ENCODE measurements around the gene CARF. TPM values are rescaled to one million over a fixed set of nuclear protein-coding genes. Genes with fewer than 3 reads are reported as not detected.
A peak's percentile ranks its signal among the peaks of the same experiment; 100 is the strongest.
"Not testable (repeated sequence)": the region's sequence is repeated elsewhere in the genome, so short reads cannot be mapped to it uniquely, and the experiment has no call there.

CARF gene, protein sequence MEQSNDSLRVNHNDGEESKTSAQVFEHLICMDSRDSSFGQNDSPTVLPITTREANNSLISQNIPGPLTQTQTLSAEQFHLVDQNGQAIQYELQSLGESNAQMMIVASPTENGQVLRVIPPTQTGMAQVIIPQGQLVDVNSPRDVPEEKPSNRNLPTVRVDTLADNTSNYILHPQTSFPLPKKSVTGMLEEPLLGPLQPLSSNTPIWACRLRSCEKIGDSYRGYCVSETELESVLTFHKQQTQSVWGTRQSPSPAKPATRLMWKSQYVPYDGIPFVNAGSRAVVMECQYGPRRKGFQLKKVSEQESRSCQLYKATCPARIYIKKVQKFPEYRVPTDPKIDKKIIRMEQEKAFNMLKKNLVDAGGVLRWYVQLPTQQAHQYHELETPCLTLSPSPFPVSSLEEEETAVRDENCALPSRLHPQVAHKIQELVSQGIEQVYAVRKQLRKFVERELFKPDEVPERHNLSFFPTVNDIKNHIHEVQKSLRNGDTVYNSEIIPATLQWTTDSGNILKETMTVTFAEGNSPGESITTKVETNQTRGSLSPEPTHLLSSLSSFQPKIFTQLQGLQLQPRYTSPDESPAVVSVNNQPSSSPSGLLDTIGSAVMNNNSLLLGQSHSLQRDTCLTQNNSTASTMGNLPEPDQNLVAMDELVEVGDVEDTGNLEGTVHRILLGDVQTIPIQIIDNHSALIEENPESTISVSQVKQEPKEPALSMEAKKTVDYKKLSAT
- total RNA-seq: 12.5 TPM

DNA sequence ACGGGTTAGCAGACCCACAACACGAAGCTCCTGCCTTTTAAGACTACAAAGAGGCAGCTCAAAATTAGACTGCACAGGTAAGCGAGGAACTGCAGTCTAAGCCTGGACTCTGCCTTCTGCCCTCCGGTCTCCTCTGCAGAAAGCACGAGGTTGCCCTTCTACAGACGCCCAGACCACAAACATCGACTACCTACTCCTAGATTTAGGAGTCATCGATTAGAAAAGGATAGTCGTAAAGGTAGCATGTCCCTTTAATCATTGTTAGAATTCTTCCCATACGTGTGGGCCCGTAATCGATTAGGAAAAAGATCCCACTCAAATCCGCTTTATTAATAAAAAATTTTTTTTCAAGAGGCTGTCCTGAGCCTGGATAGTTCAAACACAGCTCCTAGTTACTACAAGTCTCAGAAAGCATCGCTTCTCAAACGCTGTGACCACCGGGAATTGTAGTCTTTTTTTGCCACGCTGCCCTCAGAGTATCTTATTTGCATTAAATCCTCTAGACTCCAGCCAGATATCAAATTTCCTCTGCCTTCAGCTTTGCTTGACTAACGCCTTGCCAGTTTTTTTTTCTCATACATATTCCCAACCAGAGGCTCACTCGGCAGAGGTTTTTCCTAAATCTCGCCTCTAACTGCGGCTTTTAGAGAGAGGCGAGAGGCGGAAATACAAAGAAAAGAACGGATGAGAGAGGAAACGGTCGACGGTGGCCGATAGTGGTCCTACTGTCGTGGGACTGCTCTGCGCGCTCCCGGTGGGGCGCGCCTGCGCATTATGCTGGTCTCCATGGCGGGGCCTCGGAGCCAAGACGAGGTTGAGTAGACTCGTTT, at the start of gene CARF, which contains the start of gene WDR12:
Gene CARF (plus strand): TSS at position 764 of the 830 bp plus-strand sequence. CDS start 29,628 bp downstream, outside the sequence.
Gene WDR12 (minus strand): TSS at position 162 of the 830 bp plus-strand sequence. CDS start 197 bp downstream, outside the sequence.
- peak within 1 kb of the TSS; percentile 66 for H3K4me3 ChIP-seq (ENCODE audit: low read length)
- H3K4me1 ChIP-seq (ENCODE audit: insufficient read depth, low read length): peaks cover 23% of the 10 kb centered on the region
- no peaks in the 10 kb centered on the region for H3K27me3 ChIP-seq (ENCODE audit: insufficient read depth, low read length)
- H3K9me3 ChIP-seq (ENCODE audit: low read depth, low read length): no peaks in the 10 kb centered on the region

DNA sequence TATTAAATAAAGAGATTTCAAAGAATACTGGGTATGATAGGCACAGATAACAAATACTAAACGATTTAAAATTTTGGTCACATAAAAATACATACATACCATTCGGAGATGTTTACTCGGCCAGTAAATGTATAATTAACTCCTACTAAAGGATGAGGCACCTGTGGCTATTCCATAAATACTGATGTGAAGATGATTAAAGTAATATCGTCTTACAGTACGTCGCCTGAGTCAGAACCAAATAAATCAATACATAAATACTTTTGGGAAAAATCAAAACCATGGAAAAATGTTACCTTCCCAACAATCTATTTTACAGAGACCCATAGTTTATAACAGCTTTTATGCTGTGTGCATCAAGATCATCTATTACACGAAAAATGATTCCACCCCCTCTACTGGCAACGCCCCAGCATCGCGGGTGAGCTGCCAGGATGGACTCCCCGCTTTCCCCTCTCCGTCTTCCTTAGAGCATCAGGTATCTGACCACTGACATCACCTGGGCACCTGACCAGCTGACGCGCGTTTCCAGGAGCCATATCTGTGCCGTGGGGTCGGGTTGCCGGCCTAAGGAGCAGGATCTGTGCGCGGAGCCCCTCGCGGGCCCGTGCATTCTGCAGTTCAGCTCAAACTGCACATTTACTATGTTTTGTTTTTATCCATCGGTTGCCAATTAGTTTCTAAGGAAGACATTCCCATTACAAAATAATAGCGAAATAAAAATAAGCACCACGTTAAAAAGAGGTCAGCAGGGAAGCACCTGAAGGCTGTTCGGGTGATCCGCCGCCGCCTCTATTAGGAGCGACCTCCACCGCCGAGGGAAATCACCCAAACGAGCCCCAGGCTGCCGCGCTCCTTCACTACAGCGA, 41.4 kb upstream of the CARF start:
- Histone ChIP-seq H3K9me3 (ENCODE audit: low read depth, low read length) (no peaks in the 10 kb centered on the region), H3K4me3 (ENCODE audit: low read length) (peak overlapping the region; percentile 70), H3K27me3 (ENCODE audit: insufficient read depth, low read length) (no peaks in the 10 kb centered on the region), H3K4me1 (ENCODE audit: insufficient read depth, low read length) (peaks cover 5% of the 10 kb centered on the region)

DNA sequence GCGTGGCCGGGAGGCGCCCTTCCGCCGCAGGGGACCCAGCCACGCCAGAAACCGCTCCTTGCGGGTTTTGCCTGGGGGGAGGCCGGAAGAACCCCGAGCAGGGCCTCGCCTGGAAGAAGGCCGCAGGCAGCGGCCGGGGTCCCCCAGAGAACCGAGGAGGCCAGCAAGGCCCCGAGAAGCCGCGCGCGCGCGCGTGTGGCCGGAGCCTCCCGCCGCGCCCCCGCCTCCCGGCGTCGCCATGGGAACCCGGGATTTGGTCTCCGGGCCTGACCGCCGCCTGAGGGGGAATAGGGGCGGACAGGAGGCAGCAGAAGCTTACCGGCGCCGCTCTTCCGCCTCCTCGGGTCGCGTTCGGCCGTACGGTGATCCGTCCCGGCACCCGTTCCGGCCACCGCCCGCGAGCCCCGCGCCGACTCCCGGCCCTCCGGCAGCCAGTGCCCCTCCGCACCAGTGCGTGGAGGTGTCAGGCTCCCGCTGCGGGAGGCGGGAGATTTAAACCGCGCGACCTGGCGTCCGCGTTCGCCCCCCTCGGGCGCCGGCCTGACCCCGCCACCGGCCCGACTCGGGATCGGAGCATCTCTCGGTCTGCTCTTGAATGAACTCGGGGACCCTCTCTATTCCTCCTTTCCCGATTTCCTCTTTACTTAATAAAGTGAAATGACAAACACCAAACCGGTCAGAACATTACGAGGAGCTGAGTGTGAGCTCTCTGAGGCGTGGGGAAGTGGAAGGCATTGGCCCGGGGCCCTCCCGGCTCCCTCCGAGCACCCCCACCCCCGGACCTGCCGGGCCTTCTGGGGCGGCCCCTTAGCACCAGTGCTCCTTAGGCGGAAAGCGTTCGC, 40.6 kb upstream of the CARF start, which contains the start of gene ICA1L:
Gene ICA1L (minus strand): TSS at position 467 of the 842 bp plus-strand sequence. CDS start 42,757 bp downstream, outside the sequence.
- H3K4me3 ChIP-seq (ENCODE audit: low read length): peak within 1 kb of the TSS; percentile 70
- H3K4me1 ChIP-seq (ENCODE audit: insufficient read depth, low read length): peaks cover 5% of the 10 kb centered on the region
- no peaks in the 10 kb centered on the region for H3K9me3 ChIP-seq (ENCODE audit: low read depth, low read length)
- H3K27me3 ChIP-seq (ENCODE audit: insufficient read depth, low read length): no peaks in the 10 kb centered on the region

DNA sequence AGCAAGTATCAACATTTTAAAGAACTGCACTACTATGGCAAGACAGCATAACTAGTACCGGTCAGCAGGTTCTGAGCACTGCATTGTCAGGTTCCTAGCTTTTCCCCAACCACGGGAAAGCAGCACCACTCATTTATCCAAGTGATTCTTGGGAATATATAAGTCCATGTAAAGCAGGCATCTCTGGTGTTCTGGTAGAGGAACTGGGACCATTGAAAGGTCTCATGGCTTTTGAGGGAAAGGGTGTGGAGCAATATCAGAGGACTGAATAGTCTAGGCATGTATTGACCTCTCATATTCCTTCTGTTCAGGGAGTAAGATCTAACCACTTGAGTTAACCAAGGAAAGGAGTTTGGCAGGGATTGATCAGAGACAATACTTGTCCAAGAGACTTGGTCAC, 34.4 kb upstream of the CARF start:
- Histone ChIP-seq H3K9me3 (ENCODE audit: low read depth, low read length) (no peaks in the 10 kb centered on the region), H3K27me3 (ENCODE audit: insufficient read depth, low read length) (no peaks in the 10 kb centered on the region), H3K4me3 (ENCODE audit: low read length) (no peak overlapping the region), H3K4me1 (ENCODE audit: insufficient read depth, low read length) (no peaks in the 10 kb centered on the region)

DNA sequence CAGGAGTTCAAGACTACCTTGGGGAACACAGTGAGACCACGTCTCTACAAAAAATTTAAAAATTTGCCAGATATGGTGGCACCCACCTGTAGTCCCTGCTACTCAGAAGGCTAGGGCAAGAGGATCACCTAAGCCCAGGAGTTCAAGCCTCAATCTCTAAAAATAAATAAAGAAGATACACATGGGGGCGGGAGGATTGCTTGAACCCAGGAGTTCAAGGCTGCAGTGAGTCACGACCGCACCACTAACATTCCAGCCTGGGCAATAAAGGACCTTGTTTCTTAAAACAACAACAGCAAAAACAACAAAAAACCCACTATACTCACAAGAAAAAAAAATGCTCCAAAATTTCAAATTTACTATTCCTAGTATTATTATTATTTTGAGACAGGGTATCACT, 30.5 kb upstream of the CARF start:
- Histone ChIP-seq H3K4me1 (ENCODE audit: insufficient read depth, low read length) (no peaks in the 10 kb centered on the region), H3K9me3 (ENCODE audit: low read depth, low read length) (no peaks in the 10 kb centered on the region), H3K4me3 (ENCODE audit: low read length) (no peak overlapping the region), H3K27me3 (ENCODE audit: insufficient read depth, low read length) (no peaks in the 10 kb centered on the region)

DNA sequence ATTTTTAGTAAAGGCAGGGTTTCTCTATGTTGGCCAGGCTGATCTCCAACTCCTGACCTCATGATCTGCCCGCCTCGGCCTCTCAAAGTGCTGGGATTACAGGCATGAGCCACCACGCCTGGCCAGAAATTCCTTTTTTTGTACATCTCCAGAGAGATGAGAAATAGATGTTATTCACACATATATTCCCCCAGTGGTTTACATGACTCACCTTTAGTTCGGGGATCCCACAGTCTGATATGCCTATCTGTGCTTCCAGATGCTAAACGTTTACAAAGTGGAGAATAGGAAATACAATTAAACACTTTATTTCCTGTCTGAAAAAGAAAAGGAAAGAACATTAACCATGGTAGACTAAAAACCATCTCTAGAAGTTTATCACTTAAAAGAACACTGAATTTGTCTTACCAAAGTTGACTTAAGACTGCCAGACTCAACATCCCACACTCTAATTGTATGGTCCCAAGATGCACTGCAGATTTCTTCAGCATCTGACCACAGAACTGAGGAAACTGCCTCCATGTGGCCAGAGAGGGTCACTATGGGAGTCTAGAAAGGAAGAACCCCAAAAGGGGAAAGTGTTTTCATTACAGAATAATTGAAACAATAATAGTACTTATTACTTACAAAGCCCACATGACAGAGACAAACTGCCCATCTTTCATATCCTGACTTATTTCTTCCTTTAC, 27.9 kb upstream of the CARF start:
- Histone ChIP-seq H3K27me3 (ENCODE audit: insufficient read depth, low read length) (no peaks in the 10 kb centered on the region), H3K9me3 (ENCODE audit: low read depth, low read length) (no peaks in the 10 kb centered on the region), H3K4me3 (ENCODE audit: low read length) (no peak overlapping the region), H3K4me1 (ENCODE audit: insufficient read depth, low read length) (no peaks in the 10 kb centered on the region)

DNA sequence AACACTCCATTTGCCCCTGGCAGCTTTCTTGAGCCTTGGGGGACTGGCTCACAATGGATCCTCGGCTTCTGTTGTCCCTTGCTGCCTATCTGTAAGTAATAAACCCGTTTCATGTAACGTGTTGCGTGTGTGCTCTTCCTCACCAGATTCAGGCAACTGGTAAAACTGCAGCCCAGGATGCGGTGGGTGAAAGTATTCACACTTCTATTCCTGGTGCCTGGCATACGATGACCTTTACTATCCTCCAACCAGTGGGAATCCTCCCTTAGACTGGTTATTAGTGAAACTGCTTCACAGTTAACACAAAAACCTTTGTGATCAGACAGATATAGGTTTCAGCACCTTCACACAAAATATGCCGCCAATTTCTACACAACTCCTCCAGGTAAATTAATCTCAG, 26.9 kb upstream of the CARF start:
- no peaks in the 10 kb centered on the region for H3K27me3 ChIP-seq (ENCODE audit: insufficient read depth, low read length)
- no peaks in the 10 kb centered on the region for H3K9me3 ChIP-seq (ENCODE audit: low read depth, low read length)
- H3K4me3 ChIP-seq (ENCODE audit: low read length): no peak overlapping the region

DNA sequence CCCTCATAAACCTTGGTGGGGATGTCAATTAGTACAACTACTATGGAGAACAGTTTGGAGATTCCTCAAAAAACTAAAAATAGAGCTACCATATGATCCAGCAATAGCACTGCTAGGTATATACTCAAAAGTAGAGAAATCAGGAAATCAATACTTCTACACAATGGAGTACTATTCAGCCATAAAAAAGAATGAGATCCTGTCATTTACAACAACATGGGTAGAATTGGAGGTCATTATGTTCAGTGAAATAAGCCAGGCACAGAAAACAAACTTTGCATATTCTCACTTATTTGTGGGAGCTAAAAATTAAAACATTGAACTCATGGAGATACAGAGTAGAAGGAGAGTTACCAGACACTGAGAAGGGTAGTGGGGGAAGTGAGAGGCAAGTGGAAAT, 6.6 kb upstream of the CARF start:
- not testable (repeated sequence) for H3K4me3 ChIP-seq (ENCODE audit: low read length); H3K9me3 ChIP-seq (ENCODE audit: low read depth, low read length); H3K27me3 ChIP-seq (ENCODE audit: insufficient read depth, low read length); H3K4me1 ChIP-seq (ENCODE audit: insufficient read depth, low read length)

More for the DNA sequence above, 26.9 kb upstream of the CARF start:
- H3K4me1 ChIP-seq (ENCODE audit: insufficient read depth, low read length): no peaks in the 10 kb centered on the region

DNA sequence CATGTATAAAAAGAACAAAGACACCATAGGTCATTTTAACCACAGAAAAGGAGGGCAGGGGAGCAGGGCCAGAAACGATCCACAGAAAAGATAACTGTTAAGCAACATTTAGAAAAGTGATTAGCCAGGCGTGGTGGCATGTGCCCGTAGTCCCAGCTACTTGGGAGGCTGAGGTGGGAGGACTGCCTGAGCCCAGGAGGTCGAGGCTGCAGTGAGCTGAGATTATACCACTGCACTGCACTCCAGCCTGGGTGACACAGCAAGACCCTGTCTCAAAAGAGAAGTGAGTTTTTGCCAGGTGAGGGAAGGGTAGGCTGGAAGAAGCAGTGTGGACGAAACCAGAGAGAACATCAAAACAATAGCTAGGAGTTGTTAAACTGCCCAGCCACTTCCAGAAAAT, 3.9 kb upstream of the CARF start:
- H3K9me3 ChIP-seq (ENCODE audit: low read depth, low read length): no peaks in the 10 kb centered on the region
- no peak overlapping the region for H3K4me3 ChIP-seq (ENCODE audit: low read length)

DNA sequence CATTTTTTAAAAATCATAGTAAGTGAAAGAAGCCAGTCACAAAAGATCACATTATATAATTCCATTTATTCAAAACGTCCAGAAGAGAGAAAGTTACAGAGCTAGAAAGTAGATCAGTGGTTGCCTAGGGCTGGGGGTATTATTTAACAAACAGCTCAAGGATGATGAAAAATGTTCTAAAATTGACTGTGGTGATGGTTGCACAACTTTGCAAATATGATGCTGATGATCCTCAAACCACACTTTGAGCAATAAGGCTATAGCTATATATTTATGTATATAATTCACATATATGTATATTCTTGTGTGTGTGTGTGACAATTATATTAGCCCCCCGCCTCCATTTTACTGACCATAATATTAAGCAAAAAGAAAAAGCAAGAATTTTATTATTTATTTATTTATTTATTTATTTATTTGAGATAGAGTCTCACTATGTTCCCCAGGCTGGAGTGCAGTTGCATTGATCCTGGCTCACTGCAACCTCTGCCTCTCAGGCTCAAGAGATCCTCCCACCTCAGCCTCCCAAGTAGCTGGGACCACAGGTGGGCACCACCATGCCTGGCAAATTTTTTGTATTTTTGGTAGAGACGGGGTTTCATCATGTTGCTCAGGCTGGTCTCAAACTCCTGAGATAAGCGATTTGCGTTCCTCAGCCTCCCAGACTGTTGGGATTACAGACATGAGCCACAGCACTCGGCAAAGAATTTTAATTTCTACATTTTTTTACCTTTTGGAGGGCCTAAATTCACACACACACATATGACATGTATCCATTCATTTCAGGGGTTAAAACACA, 2.5 kb upstream of the CARF start:
- H3K27me3 ChIP-seq (ENCODE audit: insufficient read depth, low read length): no peaks in the 10 kb centered on the region
- peaks cover 23% of the 10 kb centered on the region for H3K4me1 ChIP-seq (ENCODE audit: insufficient read depth, low read length)
- H3K4me3 ChIP-seq (ENCODE audit: low read length): no peak overlapping the region
- no peaks in the 10 kb centered on the region for H3K9me3 ChIP-seq (ENCODE audit: low read depth, low read length)

More for the DNA sequence above, 3.9 kb upstream of the CARF start:
- no peaks in the 10 kb centered on the region for H3K27me3 ChIP-seq (ENCODE audit: insufficient read depth, low read length)
- H3K4me1 ChIP-seq (ENCODE audit: insufficient read depth, low read length): peaks cover 22% of the 10 kb centered on the region

DNA sequence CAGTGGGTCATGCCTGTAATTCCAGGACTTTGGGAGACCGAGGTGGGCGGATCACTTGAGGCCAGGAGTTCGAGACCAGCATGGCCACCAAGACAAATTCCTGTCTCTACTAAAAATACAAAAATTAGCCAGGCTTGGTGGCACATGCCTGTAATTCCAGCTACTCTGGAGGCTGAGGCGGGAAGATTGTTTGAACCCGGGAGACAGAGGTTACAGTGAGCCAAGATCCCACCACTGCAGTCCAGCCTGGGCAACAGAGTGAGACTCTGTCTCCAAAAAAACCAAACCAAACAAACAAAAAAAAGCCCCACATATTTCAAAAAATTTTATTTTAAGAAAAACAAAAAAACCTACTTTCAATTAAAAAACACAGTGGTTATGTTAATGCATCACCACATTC, 1.8 kb upstream of the CARF start:
- H3K27me3 ChIP-seq (ENCODE audit: insufficient read depth, low read length); H3K4me3 ChIP-seq (ENCODE audit: low read length); H3K9me3 ChIP-seq (ENCODE audit: low read depth, low read length): not testable (repeated sequence)
- peaks cover 23% of the 10 kb centered on the region for H3K4me1 ChIP-seq (ENCODE audit: insufficient read depth, low read length)

DNA sequence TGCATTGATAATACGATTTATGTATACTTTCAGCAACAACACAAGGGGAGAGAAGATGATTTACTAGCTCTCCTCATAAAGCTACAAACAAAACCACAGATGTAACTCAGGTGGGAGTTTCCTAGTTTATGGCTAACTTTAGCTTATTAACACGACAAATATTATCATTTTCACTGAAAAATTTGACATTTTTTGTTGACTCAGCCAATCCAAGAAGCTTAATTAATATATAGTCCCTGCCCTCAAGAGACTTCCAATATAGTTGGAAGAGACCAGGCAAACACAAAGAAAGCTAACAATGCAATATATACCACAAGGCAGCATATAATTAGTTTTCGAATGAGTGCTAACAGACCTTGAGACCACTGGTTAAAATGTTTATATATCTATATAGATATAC, 1.4 kb upstream of the CARF start:
- no peaks in the 10 kb centered on the region for H3K9me3 ChIP-seq (ENCODE audit: low read depth, low read length)
- peak overlapping the region; percentile 66 for H3K4me3 ChIP-seq (ENCODE audit: low read length)
- H3K4me1 ChIP-seq (ENCODE audit: insufficient read depth, low read length): peaks cover 23% of the 10 kb centered on the region
- H3K27me3 ChIP-seq (ENCODE audit: insufficient read depth, low read length): no peaks in the 10 kb centered on the region

All from mononuclear cell (primary cell).